GM04504 (cell line): Measurements from ENCODE around the gene CYLD.

Source experiments
- DNase-seq: peaks from one replicate; pipeline ENCODE4 v3.0.0-alpha.2; 2012; ENCODE audit warnings: low read depth

Gene CYLD

DNA sequence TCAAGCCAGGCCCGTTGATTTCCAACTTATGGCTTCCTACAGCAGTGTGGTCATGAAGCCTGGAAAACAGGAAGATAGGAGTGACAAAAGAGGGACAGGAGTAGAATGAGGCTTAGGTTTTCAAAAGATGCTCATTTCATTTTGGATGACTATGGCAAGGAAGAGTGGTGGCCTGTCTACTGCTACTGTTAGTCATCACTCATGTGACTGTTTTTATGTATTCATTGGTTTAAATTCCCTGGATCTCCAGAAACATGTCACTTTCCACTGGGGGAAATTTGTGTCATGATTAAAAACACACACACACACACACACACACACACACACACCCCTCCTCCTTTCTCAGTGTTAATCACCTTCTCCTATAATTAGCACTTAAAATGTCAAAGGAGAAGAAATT, 1.1 kb upstream of the CYLD start:
- no peak for DNase-seq

DNA sequence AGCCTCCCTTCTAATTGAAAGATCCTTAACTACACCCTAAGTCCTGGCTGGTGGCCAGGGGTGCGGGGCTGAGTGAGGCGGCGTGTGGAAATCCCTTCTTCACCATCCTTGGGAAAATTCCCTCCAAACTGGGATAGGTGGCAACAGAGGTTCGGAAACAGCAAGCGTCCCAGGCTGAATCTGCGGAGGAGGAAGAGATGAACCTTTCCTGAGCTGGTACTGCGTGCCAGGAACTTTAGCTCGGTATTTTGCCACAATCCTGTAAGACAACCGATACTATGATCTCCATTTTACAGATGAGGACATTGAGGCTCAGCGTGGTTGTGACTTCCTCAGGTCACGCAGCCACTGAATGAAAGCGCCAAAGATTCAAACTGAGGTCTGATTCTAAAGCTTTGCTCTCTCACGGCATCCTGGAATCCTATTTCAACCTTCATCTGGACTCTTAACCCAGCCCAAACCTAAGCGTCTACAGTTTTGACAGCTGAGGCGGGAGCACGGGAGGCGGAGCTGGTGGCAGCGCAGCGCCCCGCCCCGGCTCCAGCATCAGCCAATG, 583 bp upstream of the CYLD start:
- DNase-seq: no peak

DNA sequence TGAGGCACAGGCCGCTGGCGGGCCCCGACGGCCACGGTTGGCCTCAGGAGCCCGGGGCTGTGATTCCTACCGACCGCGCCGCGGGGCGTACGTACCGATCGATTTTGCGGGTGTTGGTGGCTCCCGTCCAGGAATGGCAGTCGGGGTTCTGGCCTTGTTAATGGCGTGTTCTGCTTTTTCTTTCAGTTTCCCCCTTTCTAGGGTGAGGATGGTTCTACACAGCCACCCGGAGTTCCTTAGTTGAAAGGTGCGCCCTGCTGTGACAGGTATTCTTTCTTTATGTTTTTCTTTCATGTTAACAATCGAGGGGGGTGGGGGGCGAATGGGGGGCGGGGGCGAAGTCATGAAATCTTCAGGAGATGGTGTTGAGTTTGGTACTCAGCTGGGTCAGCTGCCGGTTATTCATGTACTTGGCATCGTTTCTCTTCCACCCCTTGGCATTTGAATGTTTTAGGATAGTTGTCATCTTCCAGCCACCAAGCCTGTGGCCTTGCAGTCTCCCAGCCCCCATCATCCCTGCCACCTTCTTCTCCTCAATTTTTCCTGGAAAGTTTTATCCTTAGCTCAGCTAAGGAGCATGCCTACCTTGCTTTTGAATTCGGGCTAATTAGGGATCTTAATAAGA, 802 bp downstream of the CYLD start:
- DNase-seq: no peak

DNA sequence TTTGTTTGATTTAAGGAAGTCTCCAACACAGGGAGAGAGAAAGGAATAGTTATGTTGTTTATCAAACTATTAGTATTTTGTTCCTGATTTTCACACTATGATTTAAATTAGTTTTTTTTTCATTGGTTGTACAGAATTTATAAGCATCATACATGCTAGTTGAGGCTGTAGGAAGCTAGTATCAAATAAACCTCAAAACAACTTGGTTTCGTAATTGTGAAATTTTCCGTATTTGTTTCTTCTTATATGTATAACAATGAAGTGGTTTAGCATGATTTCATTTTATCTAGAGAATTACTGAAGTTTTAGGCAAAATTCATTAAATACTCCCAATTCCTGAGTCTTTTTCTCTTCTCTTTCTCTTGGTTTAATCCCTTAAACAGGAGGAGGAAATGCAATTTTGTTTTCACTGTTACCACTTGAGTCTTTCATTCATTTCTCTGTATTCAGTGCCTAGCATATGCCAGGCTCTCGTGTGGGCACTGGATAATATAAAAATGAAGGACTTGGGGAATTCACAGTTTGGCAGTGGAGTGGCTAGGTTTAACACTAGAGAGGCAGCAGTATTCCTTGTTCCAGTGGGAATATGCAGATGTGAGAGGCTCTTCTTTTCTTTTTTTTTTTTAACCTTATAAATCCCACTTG, 1.8 kb downstream of the CYLD start:
- no peak for DNase-seq

DNA sequence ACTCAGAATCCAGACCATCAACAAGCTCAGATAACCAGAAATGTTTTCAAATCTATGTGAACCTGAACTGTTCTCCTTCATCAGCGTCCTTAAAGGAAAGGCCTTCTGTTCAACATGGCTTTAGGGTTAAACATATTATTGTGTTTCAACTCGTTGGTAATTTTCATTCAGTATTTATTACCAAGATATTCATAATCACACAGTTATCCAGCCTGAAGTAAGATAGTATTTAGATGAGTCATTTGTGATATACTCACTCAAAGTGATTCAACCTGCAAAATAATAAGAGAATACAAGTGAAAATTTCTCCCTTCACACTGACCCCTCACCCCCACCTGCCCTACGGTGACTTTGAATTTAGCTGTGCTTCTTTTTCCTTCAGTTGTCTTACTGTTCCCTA, 3.0 kb downstream of the CYLD start:
- DNase-seq: no peak

DNA sequence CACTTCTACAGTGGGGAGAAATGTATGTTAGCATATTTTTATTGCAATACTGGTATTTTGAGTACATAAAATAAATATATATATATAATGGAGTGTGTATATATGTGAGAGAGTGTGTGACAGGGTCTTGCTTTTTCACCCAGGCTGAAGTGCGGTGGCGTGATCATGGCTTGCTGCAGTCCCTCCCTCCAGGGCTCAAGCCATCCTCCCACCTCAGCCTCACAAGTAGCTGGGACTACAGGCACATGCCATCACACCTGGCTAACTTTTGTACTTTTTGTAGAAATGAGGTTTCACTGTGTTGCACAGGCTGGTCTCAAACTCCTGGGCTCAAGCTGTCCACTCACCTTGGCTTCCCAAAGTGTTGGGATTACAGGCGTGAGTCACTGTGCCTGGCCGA, 4.1 kb downstream of the CYLD start:
- no peak for DNase-seq

DNA sequence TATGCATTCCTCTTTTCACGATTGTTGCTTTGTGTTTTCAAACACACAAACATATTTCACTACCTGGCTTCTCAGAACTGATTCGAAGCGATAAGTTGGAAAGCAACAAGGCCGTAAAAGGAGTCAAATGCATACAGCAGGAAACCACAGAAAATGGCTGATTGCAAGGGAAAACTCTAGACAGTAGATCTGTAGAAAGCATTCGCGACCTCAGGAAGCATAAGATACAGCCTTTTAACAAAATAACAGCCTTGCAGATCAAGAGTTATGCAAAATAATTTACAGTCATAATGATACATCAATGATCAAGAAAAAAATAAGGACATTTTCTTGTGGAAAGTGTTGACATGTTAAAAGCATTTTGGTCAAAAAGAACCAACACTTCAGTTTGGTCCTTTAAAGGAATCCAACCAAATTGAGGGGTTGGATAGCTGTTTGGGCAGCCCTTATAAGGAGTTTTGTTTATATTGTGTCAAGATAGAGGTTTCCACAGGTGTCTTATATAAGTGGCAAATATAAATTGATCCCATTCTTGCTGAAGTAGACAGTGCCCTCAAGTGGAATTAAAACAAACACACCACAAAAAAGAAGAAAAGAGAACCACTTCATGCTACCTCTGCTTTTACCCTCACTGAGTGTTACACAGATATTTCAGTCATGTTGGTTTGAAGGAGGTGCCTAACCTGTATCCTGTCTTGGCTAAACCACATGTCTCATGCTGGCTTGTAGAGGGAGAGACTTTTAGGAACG, 5.5 kb downstream of the CYLD start:
- no peak for DNase-seq

DNA sequence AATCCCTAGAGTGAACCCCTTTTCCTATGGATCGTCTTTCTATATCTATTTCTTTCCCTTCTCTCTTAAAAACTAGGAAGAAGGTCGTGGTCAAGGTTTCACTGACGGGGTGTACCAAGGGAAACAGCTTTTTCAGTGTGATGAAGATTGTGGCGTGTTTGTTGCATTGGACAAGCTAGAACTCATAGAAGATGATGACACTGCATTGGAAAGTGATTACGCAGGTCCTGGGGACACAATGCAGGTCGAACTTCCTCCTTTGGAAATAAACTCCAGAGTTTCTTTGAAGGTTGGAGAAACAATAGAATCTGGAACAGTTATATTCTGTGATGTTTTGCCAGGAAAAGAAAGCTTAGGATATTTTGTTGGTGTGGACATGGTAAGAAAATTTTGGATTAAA, 9.6 kb downstream of the CYLD start:
- DNase-seq: no peak

DNA sequence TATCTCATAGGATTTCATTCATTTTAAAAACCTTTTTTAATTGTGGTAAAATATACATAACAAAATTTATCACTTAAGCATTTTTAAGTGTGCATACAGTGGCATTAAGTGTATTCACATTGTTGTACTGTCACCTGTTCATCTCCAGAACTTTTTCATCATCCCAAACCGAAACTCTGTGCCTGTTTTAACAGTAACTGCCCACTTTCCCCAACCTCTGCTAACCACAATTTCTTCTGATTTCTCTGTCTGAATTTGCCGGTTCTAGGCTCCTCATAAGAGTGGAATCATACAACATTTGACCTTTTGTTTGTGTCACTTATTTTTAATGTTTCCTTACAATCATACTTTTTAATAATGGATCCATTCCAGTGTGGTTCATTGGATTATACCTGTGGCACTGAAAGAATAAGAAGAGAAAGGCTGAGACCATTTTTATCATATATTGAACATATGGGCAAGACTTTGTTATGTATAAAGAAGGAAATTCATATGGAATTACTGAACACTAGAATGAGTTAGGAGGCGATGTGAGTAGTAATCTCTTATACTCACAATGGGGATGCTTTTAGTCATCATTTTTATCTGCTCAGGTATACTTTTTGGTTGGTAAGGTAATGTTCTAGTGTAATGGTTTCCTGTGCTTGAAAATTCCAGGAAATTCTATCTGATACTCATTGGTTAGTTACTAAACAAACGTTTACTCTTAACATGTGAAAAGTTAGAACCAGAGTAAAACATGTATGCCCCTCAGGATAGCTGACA, 10.8 kb downstream of the CYLD start:
- DNase-seq: no peak

DNA sequence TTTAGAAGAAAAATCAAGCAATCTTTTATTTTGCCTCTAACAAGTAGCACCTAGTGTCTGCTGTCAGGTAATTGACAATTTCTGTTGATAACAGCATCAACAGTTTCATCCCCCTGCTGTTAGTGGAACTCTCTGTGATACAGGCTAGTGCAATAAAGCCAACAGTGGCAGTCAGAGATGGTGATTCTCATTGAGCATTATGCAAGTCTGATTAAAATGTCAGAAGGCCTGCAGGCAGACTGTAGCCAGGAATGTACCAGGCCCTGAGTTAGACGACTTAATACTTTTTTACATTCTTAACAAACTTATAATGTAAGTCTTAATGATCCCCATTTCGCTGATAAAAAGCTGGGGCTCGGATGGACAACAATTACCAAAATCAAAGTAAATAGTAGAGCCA, 14.6 kb downstream of the CYLD start:
- DNase-seq: no peak

DNA sequence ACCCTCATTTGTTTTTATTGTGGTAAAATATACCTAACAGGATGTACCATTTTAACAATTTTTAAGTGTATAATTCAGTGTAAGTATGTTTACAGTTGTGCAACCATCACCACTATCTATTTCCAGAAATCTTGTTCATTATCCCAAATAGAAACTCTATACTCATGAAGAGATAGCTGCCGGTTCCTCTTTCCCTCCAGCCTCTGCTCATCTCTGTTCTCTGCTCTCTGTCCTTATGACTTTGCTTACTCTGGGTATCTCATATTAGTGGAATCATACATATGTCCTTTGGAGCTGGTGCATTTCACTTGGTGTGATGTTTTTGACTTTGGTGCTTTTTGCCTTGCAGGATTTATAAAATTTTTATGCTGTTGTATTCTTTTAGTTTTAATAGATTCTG, 19.4 kb downstream of the CYLD start:
- DNase-seq: no peak

DNA sequence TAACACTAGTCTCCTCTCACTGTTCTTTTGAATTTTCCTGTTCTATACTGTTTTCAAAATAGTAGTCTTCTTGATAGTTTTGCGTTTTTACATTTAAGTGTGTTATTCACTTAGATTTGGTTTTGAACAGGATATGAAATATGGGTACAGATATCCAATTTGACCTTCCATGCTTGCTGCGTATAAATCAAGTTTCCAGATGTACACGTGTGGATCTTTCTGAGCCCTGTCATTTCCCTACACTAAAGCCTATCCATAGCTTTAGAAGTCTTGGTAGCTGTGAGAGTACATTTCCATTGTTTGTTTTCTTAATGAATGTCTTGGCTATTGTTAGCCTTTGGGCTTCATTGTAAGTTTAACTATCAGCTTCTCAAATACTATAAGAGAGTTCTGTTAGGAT, 20.4 kb downstream of the CYLD start:
- no peak for DNase-seq

DNA sequence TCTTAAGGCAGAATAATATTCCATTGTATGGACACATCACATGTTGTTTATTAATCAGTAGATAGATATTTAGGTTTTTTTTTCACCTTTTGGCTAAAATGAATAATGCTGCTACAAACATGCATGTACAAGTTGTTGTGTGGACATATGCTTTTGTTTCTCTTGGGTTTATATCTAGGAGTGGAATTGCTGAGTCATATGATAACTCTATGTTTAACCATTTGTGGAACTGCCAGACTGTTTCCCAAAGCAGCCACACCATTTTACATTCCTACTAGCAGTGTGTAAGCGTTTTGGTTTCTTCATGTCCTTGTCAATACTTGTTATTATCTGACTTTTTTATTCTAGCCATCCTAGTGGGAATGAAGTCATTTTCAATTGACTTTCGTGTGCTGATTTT, 21.3 kb downstream of the CYLD start:
- DNase-seq: no peak

DNA sequence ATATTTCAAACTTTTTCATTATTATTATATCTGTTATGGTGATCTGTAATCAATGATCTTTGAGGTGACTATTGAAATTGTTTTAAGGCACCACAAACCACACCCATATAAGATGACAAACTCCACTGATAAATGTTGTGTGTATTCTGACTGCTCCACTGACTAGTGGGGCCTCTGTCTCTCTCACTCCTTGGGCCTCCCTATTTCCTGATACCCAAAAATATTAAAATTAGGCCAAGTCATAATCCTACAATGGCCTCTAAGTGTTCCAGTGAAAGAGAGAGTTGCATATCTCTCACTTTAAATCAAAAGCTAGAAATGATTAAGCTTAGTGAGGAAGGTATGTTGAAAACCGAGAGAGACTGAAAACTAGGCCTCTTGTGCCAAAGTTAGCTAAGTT, 23.4 kb downstream of the CYLD start:
- no peak for DNase-seq

DNA sequence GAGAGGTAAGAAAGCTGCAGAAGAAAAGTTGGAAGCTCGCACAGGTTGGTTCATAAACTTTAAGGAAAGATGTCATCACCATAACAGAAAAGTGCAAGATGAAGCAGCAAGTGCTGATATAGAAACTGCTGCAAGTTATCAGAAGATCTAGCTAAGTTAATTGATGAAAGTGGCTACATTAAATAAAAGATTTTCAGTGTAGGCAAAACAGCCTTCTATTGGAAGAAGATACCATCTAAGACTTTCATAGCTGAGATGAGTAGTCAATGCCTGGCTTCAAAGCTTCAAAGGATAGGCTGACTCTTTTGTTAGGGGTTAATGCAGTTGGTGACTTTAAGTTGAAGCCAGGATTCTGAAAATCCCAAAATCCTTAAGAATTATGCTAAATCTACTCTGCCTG, 24.0 kb downstream of the CYLD start:
- DNase-seq: no peak

DNA sequence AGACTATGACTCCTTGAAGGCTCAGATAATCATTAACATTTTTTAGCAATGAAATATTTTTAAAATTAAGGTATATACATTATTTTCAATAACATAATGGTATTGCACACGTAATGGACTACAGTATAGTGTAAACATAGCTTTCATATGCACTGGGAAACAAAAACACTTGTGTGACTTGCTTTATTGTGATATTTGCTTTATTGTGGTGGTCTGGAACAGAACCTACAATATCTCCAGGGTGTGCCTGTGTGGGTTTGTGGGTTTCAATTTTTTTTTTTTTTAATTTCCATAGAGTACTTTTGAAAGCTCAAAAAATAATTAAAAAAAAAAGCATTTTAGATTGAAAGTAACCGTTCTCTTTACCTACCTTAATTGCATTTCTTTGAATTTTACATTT, 25.3 kb downstream of the CYLD start:
- DNase-seq: no peak

DNA sequence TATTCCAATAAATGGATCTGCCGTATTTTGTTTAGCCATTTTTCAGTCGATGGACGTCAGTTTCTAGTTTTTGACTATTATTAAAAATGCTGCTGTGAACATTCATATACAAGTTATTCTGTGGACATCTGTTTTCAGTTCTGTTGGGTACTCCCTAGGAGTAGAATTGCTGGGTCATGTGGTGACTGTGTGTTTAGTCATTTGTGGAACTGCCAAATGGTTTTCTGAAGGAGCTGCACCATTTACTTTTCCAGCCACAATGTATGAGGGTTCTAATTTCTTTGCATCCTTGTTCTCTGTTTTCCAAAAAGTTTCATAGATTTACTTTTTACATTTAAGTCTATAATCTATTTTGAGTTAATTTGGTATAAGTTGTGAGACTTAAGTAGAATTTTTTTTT, 29.5 kb downstream of the CYLD start:
- peak; percentile 33 for DNase-seq

DNA sequence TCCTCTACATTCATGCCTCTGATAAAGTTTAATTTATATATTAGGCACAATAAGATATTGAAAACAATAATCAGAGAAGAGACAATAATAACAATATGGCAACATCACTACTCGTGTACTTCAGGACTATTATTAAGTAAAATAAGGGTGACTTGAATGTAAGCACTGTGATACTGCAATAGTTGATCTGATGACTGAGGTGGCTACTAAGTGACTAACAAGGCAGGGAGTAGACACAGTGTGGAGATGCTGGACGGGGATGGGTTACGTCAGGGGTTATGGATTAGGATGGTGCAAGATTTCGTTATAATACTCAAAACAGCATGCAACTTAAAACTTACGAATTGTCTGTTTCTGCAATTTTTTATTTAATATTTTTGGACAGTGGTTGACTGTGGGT, 32.5 kb downstream of the CYLD start:
- no peak for DNase-seq

DNA sequence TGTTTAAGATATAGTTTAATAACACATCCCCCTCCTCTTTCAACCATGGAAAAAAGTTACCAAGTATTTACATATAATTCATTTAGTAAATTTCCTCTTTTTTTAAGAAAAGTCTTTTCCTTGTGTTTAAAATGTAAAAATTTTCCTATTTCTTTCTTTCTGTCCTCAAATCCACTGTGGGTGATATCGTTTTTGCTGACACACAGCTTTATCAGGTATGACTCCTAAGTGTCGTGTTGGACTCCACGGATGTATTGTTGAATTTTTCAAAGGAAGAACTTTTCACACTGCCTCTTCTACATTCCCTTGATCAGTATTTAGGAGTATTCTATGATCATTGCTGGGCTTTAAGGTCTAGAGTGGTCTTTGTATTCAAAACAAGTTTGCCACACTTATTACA, 33.1 kb downstream of the CYLD start:
- no peak for DNase-seq

DNA sequence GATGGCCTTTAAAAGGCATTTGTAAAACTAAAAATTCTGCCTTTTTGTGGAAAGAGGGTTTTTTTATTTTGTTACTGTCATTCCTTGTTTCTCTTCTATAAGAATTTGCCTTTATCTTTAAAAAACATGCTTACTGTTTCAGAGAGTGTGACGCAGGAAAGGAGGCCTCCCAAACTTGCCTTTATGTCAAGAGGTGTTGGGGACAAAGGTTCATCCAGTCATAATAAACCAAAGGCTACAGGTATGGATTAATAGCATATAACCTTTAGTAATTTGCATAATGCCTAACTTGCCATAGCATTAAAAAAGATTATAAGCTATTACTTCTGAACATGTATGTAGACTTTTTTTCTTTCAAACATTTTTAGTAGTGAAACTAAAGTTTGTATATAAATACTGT, 34.2 kb downstream of the CYLD start:
- no peak for DNase-seq

DNA sequence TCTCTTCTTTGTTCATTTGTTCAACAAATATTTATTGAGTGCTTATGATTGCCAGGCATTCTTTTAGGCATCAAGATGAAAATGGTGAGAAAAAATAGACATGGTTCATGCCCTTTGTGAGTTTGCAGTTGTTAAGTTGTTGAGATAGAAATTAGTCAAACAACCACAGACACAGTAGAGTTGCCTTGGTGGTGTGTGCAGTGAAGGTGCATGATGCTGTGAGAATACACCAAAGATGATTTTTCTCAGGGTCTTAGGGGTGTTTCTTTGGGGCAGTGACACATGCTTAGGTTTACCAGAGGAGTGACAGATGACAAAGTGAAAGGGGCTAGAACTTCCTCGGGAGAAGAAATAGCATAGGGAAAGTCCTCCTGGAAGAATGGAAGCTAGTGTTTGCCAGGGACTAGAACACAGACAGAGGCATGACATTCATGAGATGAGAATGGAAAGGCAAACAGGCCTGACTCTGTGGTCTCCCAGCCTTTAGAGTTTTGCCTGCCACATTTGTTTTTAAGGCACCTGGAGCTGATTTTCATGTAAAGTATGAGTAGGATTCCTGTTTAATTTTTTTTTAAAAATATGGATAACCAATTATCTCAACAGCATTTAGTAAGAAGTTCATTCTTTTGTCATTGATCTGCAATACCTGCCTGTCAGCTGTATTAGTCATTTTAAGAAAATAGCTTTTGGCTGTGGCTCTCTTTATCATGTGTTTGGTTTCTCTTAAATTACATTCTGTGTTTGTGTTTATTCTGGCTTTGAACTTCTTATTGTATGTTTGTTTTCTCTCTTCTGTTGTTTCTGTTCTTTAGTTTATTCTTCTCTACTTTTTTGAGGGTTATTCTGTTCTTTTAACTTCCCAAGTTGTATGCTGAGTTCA, 36.6 kb downstream of the CYLD start:
- DNase-seq: no peak

DNA sequence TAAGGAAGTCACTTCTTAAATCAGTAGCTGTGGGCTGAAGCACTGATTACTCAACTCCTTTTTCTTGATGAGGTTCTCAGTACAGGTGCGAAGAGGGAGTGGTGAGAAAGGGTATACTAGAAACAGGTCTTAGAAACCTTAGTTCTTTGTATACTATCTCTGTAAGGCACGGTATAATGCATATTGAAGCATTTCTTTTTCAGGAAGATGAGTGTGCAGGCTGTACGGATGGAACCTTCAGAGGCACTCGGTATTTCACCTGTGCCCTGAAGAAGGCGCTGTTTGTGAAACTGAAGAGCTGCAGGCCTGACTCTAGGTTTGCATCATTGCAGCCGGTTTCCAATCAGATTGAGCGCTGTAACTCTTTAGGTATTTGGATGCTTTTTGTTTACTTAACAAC, 39.2 kb downstream of the CYLD start:
- no peak for DNase-seq
